Stromal cell of bone marrow (primary cell): Measurements from ENCODE around the gene NRG3.

Experiments
- DNase-seq: peaks from one replicate; pipeline ENCODE4 v3.0.0-alpha.2; 2012; ENCODE audit warnings: low read depth

The NRG3 gene

DNA sequence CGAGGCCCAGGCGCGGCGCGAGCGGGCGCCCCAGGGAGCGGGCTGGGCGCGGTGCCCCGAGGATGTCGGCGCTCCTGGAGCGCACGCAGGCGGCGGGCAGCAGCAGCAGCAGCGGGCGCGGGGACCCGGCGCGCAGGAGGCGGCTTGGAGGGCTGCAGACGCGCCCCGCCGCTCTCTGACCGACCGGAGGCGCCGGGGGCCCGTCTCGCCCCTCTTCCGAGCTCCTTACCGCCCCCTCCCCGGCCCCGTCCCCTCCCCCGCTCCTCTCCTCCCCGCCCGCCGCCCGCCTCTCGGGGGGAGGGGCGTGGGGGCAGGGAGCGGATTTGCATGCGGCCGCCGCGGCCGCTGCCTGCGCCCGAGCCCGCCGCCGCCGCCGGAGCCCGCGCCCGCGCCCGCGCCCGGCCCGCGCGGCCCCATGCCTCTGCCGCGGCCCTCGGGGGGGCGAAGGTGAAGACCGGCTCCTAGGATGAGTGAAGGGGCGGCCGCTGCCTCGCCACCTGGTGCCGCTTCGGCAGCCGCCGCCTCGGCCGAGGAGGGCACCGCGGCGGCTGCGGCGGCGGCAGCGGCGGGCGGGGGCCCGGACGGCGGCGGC, at the start of gene NRG3:
Gene NRG3 (plus strand): TSS at position 320 of the 592 bp plus-strand sequence.
- DNase-seq = no peak

DNA sequence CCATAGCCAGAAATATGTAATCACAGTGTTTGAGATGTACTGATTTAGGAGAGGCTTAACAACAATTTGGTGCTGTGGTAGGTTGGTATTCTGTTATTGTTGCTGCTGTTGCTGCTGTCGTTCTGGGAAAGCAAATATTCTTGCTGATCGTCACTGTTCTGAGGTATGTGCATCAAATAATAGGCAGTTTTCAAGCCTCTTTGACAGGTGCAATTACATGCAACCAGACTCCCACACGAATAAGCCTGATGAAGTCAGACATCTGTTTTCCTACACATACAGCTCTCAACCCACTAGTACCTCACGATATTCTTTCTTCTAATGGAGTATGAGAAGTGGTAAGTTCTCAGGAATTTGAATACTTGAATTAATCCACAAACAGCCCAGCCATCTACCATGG, 46.7 kb upstream of the NRG3 start:
- DNase-seq = no peak

- DNase-seq = no peak
Observed at GRCh38 chr10:81831060-81831459, 43.9 kb upstream of the NRG3 start.

- no peak for DNase-seq
Observed at GRCh38 chr10:81838950-81839349, 36.0 kb upstream of the NRG3 start.

GRCh38 chr10:81843042-81843441, 32.0 kb upstream of the NRG3 start:
- no peak for DNase-seq

- no peak for DNase-seq
Observed at GRCh38 chr10:81847675-81848074, 27.3 kb upstream of the NRG3 start.

GRCh38 chr10:81848514-81848913, 26.5 kb upstream of the NRG3 start:
- no peak for DNase-seq

DNA sequence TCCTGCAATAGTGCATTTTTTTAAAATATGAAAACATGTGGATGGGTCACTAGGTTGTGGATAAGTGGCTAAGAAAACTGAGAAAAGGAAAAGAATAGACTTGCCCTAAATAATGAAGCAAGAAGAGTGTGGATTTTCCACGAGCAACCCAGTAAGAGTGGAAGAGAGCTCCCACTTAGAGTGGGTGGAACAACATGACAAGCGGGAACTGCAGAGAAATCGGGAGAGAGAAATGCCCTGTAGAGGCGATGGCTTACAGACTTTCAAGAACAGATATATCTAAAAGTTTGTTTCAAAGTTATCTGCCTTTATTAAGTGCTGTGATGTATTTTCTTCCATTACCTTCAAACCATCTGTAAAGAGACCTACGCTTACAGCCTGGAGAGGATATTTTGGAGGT, 26.1 kb upstream of the NRG3 start:
- DNase-seq = no peak

DNA sequence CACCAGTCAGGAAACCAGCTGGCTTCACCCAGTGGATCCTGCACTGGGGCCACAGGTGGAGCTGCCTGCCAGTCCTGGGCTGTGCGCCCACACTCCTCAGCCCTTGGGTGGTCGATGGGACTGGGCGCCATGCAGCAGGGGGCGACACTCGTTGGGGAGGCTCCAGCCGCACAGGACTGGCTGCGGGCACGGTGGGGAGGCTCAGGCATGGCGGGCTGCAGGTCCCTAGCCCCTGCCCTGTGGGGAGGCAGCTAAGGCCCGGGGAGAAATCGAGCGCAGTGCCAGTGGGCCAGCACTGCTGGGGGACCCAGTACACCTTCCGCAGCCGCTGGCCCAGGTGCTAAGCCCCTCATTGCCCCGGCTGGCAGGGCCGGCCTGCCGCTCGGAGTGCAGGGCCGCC, 12.4 kb upstream of the NRG3 start:
- no peak for DNase-seq

DNA sequence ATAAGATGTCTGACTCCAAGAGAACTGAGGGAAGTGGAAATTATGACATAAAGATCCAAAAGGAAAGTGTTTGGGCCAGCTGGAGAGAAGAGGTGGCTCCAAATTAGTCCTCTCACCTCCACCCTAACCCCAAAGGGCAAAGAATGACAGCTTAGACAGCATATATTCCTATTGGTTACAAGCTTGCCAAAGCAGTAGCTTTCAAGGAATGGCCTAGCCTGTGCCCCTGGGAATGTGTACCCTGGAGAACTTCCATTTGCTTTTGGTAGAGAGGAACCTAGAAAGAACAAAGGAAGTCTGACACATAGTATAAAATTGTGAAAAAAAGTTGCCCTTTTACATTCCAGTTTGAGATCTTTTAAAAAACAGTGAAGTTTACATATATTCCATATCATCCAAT, 11.2 kb upstream of the NRG3 start:
- no peak for DNase-seq

DNA sequence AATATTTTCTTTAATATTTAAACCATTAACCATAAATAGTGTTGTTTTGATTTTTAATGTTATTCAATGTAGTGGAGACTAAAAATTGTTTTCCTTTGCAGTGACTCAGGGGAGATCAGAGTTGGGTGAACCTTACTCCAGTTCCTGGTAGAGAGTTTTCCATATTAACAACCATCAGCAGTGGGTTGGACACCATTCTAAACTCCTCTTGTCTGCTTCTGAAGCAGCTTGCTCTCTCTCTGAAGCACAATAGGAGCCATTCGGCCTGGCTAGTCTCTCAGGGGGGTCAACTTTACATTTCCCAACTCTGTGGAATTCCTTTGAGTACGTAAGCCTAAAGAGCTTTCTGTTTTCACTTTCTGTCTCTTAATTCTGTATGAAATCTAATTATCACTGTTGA, 9.4 kb upstream of the NRG3 start:
- no peak for DNase-seq

GRCh38 chr10:81866753-81867152, 8.2 kb upstream of the NRG3 start:
- DNase-seq = no peak

DNA sequence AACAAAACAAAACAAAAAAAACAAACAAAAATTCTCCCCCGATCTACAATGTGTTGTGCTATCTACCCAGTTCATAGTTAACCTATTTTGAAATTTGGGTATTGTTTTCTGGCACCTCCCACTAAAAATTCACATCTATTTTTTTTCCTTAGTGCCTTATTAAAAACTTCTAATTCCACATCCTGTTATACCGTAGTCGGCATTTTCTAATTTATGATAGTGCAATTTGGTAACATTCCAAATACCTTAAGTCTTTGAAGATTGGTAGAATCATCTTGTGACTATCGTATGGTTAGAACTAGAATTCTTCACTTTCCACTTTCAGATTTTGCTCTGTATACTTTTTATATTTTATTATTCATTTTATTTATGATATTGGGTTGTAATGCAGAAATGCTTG, 4.5 kb upstream of the NRG3 start:
- no peak for DNase-seq

DNA sequence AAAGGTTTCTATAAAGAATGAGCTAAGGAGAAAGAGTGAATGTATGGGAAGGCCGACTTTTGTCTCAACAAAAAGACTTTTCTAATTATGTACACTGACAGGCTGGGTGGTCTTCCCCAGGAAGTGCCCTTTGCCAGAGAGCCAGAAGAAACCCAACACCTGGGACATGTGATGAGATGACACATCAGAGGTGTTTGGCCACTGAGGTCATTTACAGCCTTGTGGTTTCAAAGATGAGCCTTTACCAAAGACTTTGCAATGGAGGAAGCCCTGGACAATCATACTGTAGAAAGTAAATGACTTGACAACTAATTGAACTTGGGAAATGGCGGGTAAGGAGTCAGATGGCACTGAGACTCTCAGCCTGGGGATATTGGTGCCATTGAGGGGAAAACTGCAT, 3.4 kb upstream of the NRG3 start:
- no peak for DNase-seq

GRCh38 chr10:81872206-81872862, 2.7 kb upstream of the NRG3 start:
- DNase-seq = no peak

GRCh38 chr10:81873231-81873931, 1.6 kb upstream of the NRG3 start:
- DNase-seq = no peak

GRCh38 chr10:81873932-81874816, 820 bp upstream of the NRG3 start:
- no peak for DNase-seq

GRCh38 chr10:81875467-81876252, 666 bp downstream of the NRG3 start:
- no peak for DNase-seq

GRCh38 chr10:81876253-81877077, 1.5 kb downstream of the NRG3 start:
- no peak for DNase-seq

DNA sequence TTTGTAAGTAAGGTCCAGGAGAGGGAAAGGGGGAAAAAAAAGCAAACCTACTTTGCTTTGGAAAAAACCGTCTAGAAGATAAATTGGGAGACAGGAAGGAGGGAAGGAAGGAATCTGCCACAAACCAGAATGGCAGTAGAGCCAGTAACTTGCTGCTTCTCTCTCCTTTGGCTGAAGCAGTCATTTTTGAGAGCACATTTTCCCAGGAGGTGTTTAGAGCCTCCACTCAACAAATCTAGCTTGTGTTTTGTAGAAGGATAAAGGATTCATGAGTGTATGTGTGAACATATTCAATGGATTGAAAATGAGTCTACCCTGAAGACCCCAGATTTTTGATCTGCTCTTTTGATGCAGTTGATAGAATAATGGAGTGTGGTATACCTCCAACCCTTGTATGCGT, 2.6 kb downstream of the NRG3 start:
- DNase-seq = no peak

DNA sequence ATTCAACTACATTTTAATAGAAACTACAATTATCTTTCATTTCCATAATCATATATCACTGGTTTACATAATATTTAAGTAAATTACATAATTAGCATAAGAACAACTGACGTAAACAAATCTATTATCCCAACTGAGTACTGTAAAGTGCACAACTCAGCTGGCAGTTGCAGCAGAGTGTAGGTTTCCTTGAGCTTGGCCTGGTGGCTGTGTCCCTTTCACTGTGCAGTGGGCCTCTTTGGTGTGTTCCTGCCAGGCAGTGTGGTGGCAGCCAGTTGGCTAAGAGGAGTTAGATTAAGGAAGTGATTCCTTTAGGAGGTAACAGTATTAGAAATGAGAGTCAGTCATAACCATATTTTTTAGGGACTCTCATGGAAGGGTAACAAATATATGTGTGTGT, 7.0 kb downstream of the NRG3 start:
- no peak for DNase-seq
